ENCODE results near the gene SDR9C7. TPM values are rescaled to one million over a fixed set of nuclear protein-coding genes. Genes with fewer than 3 reads are reported as not detected.

SDR9C7 gene
- total and polyA plus RNA-seq, 2 of the 8 experiments (the other 6 are each of a cell fraction or from before 2014, with no cell fraction given) = 0.11 TPM; not detected in 1

DNA sequence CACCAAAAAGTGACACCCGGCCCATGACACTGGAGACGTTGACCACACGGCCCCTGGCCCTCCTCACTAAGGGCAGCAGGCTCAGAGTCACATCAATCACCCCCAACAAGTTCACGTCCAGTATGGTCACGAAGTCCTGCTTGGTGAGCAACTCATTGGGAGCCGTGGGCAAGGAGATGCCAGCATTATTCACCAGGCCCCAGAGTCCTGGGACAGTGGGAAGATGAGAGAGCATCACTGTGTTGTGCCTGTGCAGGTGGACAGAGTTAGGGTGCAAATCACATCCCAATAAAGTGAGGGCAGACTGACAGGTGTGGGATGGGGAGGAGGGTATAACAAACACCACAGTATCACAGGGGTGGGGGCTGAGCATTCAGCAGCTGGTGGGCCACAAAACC, 20.7 kb upstream of the SDR9C7 start (continued):
- TF ChIP-seq, protein P1, sequence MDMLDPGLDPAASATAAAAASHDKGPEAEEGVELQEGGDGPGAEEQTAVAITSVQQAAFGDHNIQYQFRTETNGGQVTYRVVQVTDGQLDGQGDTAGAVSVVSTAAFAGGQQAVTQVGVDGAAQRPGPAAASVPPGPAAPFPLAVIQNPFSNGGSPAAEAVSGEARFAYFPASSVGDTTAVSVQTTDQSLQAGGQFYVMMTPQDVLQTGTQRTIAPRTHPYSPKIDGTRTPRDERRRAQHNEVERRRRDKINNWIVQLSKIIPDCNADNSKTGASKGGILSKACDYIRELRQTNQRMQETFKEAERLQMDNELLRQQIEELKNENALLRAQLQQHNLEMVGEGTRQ (IDR thresholded peaks at IDR 0.05; ENCODE audit: low read length) = no peak
- TF ChIP-seq, protein P2, sequence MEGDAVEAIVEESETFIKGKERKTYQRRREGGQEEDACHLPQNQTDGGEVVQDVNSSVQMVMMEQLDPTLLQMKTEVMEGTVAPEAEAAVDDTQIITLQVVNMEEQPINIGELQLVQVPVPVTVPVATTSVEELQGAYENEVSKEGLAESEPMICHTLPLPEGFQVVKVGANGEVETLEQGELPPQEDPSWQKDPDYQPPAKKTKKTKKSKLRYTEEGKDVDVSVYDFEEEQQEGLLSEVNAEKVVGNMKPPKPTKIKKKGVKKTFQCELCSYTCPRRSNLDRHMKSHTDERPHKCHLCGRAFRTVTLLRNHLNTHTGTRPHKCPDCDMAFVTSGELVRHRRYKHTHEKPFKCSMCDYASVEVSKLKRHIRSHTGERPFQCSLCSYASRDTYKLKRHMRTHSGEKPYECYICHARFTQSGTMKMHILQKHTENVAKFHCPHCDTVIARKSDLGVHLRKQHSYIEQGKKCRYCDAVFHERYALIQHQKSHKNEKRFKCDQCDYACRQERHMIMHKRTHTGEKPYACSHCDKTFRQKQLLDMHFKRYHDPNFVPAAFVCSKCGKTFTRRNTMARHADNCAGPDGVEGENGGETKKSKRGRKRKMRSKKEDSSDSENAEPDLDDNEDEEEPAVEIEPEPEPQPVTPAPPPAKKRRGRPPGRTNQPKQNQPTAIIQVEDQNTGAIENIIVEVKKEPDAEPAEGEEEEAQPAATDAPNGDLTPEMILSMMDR (IDR thresholded peaks at IDR 0.05; ENCODE audit: control extremely low read depth in 1 of 3, insufficient read depth in 1 of 3, low read depth in 1 of 3, low read length in 3 of 3) = no peak
- no peak for TF ChIP-seq BRCA1 (IDR thresholded peaks at IDR 0.05; ENCODE audit: low read depth, low read length)
- no peak for TF ChIP-seq SAP30 (IDR thresholded peaks at IDR 0.05; ENCODE audit: insufficient read depth, insufficient replicate concordance, low read length)

Measured in H1 (cell line).